LNCAP (cell line): Measurements from ENCODE around the gene NOC2L.
A peak's percentile ranks its signal among the peaks of the same experiment; 100 is the strongest.

Experiments used
- TF ChIP-seq, protein P1 (sequence below): fragments of 450-650 bp; IDR thresholded peaks from 2 replicates; pipeline ENCODE4 v1.5.1; 2017; ENCODE audit warnings: mild to moderate bottlenecking

NOC2L gene

DNA sequence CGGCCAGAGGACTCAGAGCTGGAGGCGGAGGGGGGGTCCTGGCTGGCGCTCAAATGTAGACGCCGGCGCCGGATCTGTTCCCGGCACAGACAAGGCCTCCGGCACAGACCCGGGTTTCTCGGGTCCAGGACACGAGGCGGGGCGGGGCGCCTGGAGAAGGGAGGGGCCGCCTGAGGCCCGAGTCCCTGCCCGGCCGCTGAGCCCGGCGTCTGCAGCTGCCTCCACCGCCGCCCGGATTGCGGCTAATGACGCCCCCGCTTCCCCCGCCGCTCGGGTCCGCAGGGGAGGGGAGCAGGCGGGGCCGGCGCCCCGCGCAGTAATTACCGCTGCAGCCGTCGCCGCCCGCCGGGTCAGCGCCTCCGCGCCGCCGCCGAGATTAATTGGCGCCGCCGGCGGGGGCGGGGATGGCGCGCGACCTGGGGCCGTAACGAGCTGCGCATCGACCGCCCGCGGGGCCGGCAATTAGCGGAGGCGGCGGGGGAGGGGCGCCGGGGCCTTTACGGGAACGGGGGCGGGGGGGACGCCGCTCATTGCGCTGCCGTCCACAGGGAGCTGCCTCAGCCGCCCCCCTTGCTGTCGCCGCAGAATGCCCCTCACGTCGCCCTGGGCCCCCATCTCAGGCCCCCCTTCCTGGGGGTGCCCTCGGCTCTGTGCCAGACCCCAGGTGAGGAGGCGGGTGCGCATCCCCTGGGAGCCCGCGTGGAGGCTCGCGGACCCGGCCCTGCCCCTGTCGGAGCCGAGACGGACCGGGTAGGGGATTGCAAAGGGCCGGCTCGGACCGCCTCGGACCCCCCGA is 17.3 kb downstream of the NOC2L start:
- TF ChIP-seq, protein P1, sequence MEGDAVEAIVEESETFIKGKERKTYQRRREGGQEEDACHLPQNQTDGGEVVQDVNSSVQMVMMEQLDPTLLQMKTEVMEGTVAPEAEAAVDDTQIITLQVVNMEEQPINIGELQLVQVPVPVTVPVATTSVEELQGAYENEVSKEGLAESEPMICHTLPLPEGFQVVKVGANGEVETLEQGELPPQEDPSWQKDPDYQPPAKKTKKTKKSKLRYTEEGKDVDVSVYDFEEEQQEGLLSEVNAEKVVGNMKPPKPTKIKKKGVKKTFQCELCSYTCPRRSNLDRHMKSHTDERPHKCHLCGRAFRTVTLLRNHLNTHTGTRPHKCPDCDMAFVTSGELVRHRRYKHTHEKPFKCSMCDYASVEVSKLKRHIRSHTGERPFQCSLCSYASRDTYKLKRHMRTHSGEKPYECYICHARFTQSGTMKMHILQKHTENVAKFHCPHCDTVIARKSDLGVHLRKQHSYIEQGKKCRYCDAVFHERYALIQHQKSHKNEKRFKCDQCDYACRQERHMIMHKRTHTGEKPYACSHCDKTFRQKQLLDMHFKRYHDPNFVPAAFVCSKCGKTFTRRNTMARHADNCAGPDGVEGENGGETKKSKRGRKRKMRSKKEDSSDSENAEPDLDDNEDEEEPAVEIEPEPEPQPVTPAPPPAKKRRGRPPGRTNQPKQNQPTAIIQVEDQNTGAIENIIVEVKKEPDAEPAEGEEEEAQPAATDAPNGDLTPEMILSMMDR: no peak

DNA sequence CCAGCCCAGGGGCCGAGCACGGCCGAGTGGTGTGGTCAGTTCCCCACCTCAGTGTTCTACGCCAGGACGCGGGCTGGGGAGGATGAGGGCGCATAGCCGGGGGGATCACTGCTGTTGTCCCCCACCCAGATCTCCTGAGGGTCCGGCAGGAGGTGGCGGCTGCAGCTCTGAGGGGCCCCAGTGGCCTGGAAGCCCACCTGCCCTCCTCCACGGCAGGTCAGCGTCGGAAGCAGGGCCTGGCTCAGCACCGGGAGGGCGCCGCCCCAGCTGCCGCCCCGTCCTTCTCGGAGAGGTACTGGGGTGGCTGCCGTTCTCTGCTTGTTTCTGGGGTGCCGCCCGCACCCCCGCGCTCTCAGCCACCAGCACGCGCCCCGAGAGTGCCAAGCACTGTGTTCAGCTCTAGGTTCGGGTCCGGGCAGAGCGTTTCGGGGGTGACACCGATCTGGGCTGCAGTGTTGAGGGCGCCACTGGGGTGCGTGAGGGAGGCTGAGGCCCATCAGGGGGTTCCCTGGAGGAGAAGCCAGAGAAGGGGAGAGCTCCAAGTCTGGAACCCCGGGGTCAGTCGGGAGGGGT is 18.0 kb downstream of the NOC2L start:
- TF ChIP-seq, protein P1: no peak

DNA sequence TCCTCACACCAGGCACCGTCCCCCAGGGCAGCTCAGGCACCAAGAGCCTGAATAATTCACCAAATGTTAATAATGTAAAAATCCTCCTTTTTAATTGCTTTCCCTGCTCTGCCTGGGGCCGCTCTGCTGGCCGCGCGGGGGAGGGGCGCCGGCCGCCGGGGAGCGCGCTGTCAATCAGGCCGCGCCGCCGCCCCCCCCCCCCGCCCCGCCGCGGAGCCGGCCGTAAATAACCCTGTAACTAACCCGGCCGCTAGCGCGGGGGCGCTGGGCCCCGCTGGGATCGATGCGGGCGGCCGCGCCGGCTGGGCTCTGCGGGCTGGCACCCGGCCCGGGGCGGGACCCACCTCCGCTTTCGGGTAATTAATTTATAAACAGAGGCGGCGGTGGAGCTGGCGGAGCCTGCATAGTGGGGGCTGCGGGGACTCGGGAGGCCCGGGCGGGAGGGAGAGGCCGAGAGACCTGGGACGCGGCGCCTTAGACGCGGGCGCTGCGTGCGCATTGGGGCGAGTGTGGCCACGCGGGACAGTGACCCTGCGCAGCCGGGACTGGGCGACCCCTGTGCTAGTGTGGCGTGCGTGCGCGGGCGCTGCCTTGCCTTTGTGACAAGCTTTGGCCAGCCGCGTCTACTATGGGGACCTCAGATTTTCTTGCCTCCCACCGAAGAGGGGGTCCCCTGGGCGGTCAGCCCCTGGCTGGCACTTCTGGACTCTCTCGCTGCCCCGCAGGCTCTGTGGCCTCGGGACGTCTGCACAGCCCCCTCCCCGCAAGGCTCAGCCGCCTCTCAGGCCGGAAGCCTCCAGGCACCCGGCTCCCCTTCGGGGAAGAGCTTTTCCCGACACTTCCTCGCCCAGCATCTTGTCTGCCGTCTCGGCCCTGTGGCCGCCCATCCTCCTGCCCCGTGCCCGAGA is 18.7 kb downstream of the NOC2L start:
- TF ChIP-seq, protein P1: no peak

DNA sequence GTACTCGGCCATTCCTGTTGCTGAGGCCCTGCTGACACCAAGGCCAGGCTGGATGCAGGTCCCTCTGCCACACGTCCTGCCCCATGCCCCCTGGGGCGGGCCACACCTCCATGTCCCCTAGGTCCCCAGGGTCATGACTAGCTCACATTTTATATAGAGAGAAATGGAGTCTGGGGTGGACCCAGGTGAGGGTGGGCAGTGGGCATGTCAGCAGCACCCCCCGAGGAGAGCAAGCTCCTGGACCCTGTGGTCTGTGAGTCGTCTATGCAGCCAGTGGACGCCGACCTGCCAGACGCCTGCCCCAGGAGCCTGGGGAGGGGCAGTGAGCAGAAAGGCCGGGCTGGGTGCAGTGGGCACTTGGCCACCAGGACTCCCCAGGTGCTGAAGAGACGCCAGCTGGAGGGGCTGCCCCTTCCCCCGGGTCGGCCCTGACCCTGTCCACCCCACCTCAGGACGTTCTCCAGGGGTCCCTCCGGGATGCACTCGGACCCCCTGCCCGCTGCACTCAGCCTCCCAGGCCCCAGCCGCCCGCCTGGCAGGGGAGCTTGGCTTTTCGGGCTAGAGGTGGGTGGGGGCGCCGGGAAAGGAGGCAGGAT is 19.4 kb downstream of the NOC2L start:
- TF ChIP-seq, protein P1: no peak

DNA sequence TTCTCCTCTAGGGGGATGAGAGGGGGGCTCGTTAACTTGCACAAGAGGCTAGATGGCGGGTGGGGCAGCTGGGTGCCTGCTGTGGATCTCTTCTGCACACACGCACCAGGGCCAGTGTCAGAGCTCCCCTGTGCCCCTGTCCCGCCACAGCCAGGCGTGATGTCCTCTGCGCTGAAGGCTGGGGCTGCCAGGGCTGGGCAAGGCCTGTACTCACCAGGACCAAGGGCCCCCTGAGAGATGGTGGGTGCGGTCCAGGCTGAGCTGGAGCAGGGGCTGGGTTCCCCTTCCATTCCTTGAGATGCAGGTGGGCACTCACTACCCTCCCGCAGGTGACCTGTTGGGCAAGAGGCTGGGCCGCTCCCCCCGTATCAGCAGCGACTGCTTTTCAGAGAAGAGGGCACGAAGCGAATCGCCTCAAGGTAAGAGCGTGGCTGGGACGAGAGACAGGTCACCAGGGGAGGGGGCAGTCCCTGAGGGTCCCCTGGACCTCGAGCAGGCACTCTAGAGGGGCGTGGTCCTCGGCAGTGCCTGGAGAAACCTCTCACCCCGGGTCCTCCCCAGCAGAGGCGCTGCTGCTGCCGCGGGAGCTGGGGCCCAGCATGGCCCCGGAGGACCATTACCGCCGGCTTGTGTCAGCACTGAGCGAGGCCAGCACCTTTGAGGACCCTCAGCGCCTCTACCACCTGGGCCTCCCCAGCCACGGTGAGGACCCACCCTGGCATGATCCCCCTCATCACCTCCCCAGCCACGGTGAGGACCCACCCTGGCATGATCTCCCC is 20.2 kb downstream of the NOC2L start:
- TF ChIP-seq, protein P1: no peak

DNA sequence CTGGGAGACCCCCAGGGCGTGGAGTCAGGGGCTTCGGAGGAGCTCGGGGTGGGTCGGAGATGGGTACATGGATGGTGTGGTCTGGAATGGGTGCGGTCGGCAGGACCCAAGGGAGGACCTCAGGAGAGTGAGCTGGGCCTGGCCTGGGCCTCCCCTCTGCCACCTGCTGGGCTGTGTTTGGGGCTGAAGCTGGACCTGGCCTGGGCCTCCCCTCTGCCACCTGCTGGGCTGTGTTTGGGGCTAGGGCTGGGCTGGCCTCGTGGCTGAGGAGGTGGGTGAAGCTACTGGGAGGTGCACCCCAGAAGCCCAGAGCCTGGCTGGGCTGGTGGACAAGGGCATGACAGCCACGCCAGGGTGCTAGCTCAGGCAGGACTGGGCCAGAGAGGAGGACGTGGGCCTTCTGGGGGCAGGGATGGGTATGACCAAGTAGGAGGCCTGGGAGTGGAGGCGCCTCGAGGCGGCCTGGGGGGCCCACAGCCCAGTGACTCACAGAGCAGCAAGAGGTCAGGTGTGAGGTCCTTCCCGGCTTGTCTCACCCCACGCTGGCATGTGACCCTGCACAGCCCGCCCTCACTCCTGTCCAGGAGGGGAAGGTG is 20.9 kb downstream of the NOC2L start:
- TF ChIP-seq, protein P1: peak; percentile 39
